HUDEP-2 (cell line): Measurements from ENCODE around the gene SGCA.
A peak's percentile ranks its signal among the peaks of the same experiment; 100 is the strongest.

Experiments used
- DNase-seq, 76 experiments: peaks; one replicate each; lab custom pipeline; 2025; ENCODE audit not compliant: unreplicated experiment in 76 of 76; lab: John Stamatoyannopoulos, UW

SGCA gene

GRCh38 chr17:50165867-50166517 is at the start of gene SGCA:
Gene SGCA (plus strand): TSS chr17:50166005. CDS start chr17:50166041, 36 bp downstream.
- no peak for DNase-seq

GRCh38 chr17:50117202-50118051 is 48.4 kb upstream of the SGCA start:
- peak in 50 of 76 experiments; percentile 6 to 70 (median 38) for DNase-seq

GRCh38 chr17:50118076-50118827 is 47.6 kb upstream of the SGCA start:
- DNase-seq, result no peak

GRCh38 chr17:50118828-50119218 is 47.0 kb upstream of the SGCA start:
- no peak for DNase-seq

- DNase-seq, result no peak
Observed at GRCh38 chr17:50120475-50121253, 45.1 kb upstream of the SGCA start.

GRCh38 chr17:50122945-50123344 is 42.9 kb upstream of the SGCA start:
- DNase-seq, result no peak

- DNase-seq, result no peak
Observed at GRCh38 chr17:50123649-50124349, 42.0 kb upstream of the SGCA start.

- DNase-seq, result no peak
Observed at GRCh38 chr17:50125420-50125997, 40.3 kb upstream of the SGCA start.

GRCh38 chr17:50127697-50128361 is 38.0 kb upstream of the SGCA start:
- no peak for DNase-seq

- DNase-seq, result no peak
Observed at GRCh38 chr17:50128441-50129352, 37.1 kb upstream of the SGCA start.

GRCh38 chr17:50129353-50129727 is 36.5 kb upstream of the SGCA start:
- DNase-seq, result no peak

GRCh38 chr17:50129728-50130558 is 35.9 kb upstream of the SGCA start, which contains the start of gene SAMD14:
Gene SAMD14 (minus strand): TSS chr17:50130160. CDS start chr17:50124959, 5,201 bp downstream.
- no peak for DNase-seq

- no peak for DNase-seq
Observed at GRCh38 chr17:50130559-50131305, 35.1 kb upstream of the SGCA start.

GRCh38 chr17:50132104-50132794 is 33.6 kb upstream of the SGCA start:
- peak in 15 of 76 experiments; percentile 8 to 44 (median 23) for DNase-seq

GRCh38 chr17:50133028-50133768 is 32.6 kb upstream of the SGCA start:
- no peak for DNase-seq
